IPS-20b (cell line): ENCODE data around the gene SLC12A9.
A peak's percentile ranks its signal among the peaks of the same experiment; 100 is the strongest.

Source experiments
- H3K27ac ChIP-seq: one replicate; pipeline ENCODE4 v1.5.1; 2013; ENCODE audit warnings: low read length
- H3K27me3 ChIP-seq: 2 replicates; pipeline ENCODE4 v1.6.1; 2013; ENCODE audit warnings: mild to moderate bottlenecking, low read length, inconsistent platforms; ENCODE audit not compliant: insufficient read depth
- H3K36me3 ChIP-seq: 2 replicates; pipeline ENCODE4 v1.6.1; 2013; ENCODE audit warnings: low read depth, mild to moderate bottlenecking, inconsistent platforms, low read length, moderate library complexity; ENCODE audit not compliant: insufficient read depth
- H3K4me1 ChIP-seq: 2 replicates; pipeline ENCODE4 v1.6.1; 2013; ENCODE audit warnings: mild to moderate bottlenecking, control low read depth, inconsistent platforms, low read length, moderate library complexity; ENCODE audit not compliant: insufficient read depth
- H3K4me3 ChIP-seq: 2 replicates; pipeline ENCODE4 v1.5.1; 2013; ENCODE audit warnings: mild to moderate bottlenecking, low read length, inconsistent platforms
- H3K9ac ChIP-seq: 2 replicates; pipeline ENCODE4 v1.6.1; 2013; ENCODE audit warnings: low read depth, mild to moderate bottlenecking, inconsistent platforms, low read length, moderate library complexity
- H3K9me3 ChIP-seq: 2 replicates; pipeline ENCODE4 v1.6.1; 2013; ENCODE audit warnings: mild to moderate bottlenecking, low read depth, low read length, inconsistent platforms; ENCODE audit not compliant: insufficient read depth

The SLC12A9 gene

GRCh38 chr7:100818366-100818765 is 34.1 kb upstream of the SLC12A9 start:
- no peak overlapping the region for H3K4me3 ChIP-seq
- H3K27me3 ChIP-seq, result no peaks in the 10 kb centered on the region
- H3K27ac ChIP-seq, result no peak overlapping the region
- peaks cover 98% of the 10 kb centered on the region for H3K36me3 ChIP-seq
- no peaks in the 10 kb centered on the region for H3K9me3 ChIP-seq
- no peak overlapping the region for H3K9ac ChIP-seq
- no peaks in the 10 kb centered on the region for H3K4me1 ChIP-seq

GRCh38 chr7:100818825-100819224 is 33.7 kb upstream of the SLC12A9 start:
- H3K9ac ChIP-seq, result no peak overlapping the region
- no peak overlapping the region for H3K4me3 ChIP-seq
- H3K27ac ChIP-seq, result no peak overlapping the region
- peaks cover 98% of the 10 kb centered on the region for H3K36me3 ChIP-seq
- no peaks in the 10 kb centered on the region for H3K9me3 ChIP-seq
- H3K4me1 ChIP-seq, result no peaks in the 10 kb centered on the region
- no peaks in the 10 kb centered on the region for H3K27me3 ChIP-seq

DNA sequence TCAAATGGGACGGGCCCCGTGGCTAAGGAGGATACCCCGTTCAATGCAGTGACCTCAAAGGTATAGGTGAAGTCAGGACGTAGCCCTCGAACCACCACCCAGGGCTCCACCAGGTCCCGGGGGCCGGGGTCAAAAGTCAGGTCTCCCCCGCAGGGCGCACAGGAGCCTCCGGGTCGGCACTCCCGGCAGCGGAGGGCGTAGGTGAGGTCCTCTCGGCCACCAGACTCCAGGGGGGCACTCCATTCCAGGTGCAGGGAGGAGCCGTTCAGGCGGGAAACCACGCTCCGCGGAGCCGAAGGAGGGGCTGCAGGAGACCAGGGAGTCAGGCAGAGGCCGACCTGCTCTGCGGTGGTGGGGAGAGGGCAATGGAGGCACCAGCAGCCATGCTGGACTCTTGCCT is 32.9 kb upstream of the SLC12A9 start:
- H3K27me3 ChIP-seq, result no peaks in the 10 kb centered on the region
- H3K4me1 ChIP-seq, result no peaks in the 10 kb centered on the region
- no peak overlapping the region for H3K9ac ChIP-seq
- H3K36me3 ChIP-seq, result peaks cover 98% of the 10 kb centered on the region
- H3K27ac ChIP-seq, result no peak overlapping the region
- H3K9me3 ChIP-seq, result no peaks in the 10 kb centered on the region
- no peak overlapping the region for H3K4me3 ChIP-seq

DNA sequence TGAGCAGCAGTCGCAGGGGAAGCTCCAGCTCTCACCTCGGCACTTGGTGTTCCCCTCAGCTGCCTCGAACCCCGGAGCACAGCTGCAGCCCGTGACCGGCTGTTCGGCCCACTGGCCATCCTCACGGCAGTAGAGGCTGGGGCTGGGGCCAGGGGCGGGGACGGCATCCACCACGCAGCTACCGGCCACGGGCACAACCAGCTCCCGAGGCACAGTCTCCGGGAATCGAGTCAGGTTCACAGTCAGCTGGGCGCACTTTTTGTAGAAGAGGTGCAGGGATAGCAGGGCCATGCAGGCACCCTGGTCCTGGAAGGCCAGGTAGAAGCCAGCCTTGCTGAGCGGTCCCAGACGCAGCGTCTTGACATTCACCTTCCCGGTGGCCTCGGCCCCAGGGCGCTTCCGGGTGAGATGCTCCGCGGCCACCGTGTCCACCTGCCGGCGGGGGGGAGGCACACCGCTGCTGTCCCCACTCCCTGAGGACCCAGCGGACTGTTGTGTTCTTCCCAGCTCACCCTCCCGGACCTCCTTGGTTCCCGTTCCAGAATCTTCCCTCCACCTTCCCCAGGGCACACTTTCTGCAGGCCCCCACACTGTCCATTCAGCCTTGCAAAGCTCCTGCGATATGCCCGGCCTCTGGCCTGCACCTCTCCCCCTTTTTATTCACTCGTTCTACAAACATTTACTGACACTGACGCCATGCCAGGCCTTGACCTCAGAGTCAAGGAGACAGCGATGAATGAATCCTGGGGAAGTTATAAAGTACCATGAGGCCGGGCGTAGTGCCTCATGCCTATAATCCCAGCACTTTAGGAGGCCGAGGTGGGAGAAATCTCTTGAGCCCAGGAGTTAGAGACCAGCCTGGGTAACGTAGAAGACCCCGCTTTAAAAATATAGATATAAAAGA is 30.0 kb upstream of the SLC12A9 start:
- no peak overlapping the region for H3K27ac ChIP-seq
- H3K4me1 ChIP-seq, result peaks cover 7% of the 10 kb centered on the region; the same call in 1 of the 2 replicates
- no peak overlapping the region for H3K9ac ChIP-seq
- H3K36me3 ChIP-seq, result peaks cover 71% of the 10 kb centered on the region
- no peaks in the 10 kb centered on the region for H3K9me3 ChIP-seq
- H3K27me3 ChIP-seq, result no peaks in the 10 kb centered on the region
- no peak overlapping the region for H3K4me3 ChIP-seq

DNA sequence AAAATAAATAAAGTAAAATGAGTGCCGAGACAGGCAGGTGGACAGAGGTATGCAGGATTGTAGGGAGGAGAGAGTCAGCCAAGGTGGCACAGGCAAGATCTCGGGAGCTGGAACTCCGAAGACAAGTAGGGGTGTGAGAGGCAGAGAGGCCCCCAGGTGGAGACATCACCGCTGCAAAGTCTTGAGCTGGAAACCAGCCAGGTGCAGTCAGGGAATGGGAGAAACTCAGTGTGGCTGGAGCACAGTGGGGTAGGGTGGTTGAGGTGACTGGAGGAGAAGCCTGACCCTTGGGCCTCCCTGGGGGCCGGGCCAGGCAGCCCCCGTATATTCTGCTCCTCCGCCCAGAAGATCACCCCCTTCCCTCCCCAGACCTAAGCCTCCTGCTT is 29.4 kb upstream of the SLC12A9 start:
- Histone ChIP-seq H3K27ac (no peak overlapping the region), H3K36me3 (peaks cover 65% of the 10 kb centered on the region), H3K4me1 (peaks cover 7% of the 10 kb centered on the region; the same call in 1 of the 2 replicates), H3K9me3 (no peaks in the 10 kb centered on the region), H3K9ac (no peak overlapping the region), H3K4me3 (no peak overlapping the region), H3K27me3 (no peaks in the 10 kb centered on the region)

DNA sequence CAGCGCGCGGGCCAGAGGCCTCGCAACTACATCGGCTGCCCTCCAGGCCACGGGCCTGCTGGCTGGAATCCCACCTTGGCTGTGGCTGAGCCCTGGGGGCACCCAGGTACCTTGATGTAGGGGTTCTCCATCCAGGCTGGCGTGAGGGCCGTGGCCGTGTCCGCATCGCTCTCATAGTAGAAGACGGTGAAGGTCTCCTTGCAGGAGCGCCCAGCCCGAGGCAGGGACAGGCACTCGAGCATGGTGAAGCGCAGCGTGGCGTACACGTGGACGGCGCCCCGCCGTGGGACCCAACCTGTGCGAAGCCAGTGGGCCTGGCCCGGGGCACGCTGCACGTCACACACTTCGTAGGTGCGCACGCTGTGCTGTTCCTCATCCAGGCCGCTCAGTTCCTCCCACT is 29.0 kb upstream of the SLC12A9 start:
- no peak overlapping the region for H3K27ac ChIP-seq
- H3K4me1 ChIP-seq, result peaks cover 7% of the 10 kb centered on the region; the same call in 1 of the 2 replicates
- H3K27me3 ChIP-seq, result no peaks in the 10 kb centered on the region
- H3K9ac ChIP-seq, result no peak overlapping the region
- no peak overlapping the region for H3K4me3 ChIP-seq
- H3K36me3 ChIP-seq, result peaks cover 61% of the 10 kb centered on the region
- H3K9me3 ChIP-seq, result no peaks in the 10 kb centered on the region

DNA sequence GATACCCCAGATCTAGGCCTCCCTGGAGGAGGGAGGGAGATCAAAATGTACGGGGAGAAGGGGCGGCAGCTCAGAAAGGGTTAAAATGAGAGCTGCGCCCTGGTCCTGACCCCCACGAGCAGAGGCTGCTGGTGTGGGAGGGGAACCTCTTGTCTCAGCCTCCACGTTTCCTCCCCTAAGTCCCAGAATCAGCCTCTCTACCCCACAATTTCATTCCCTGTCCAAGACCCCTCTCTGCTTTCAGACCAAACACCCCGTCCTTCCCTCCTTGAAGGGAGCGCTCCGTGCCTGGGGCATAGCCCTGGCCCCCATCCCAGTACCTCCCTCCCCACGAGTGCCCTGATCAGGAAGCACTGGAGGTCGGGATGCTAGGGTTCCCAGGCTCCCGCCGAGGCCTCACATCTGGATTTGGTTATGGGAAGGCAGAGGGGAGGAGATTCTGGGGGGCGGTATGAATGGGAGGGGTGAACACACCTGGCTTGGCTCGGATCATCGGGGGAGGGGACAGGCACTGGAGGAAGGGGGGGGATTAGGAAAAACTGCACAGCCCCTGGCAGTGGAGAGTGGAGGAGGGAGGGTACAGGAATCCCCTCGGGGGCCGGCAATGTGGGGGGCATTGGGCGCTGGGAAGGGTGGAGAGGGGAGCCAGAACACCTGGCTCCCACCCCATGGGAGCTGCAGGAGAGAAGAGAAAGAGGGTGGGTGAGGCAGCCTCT is 27.9 kb upstream of the SLC12A9 start:
- peaks cover 7% of the 10 kb centered on the region; the same call in 1 of the 2 replicates for H3K4me1 ChIP-seq
- H3K27me3 ChIP-seq, result no peaks in the 10 kb centered on the region
- peak overlapping the region; percentile 96 for H3K4me3 ChIP-seq
- H3K27ac ChIP-seq, result no peak overlapping the region
- H3K9ac ChIP-seq, result peak overlapping the region; percentile 94; the same call in 1 of the 2 replicates
- no peaks in the 10 kb centered on the region for H3K9me3 ChIP-seq
- H3K36me3 ChIP-seq, result peaks cover 50% of the 10 kb centered on the region

- H3K9ac ChIP-seq, result peak overlapping the region; percentile 94; the same call in 1 of the 2 replicates
- H3K36me3 ChIP-seq, result peaks cover 44% of the 10 kb centered on the region
- peaks cover 7% of the 10 kb centered on the region; the same call in 1 of the 2 replicates for H3K4me1 ChIP-seq
- no peak overlapping the region for H3K27ac ChIP-seq
- H3K4me3 ChIP-seq, result peak overlapping the region; percentile 96
- no peaks in the 10 kb centered on the region for H3K9me3 ChIP-seq
- H3K27me3 ChIP-seq, result no peaks in the 10 kb centered on the region
These were observed 27.3 kb upstream of the SLC12A9 start for GRCh38 chr7:100825215-100825671.

DNA sequence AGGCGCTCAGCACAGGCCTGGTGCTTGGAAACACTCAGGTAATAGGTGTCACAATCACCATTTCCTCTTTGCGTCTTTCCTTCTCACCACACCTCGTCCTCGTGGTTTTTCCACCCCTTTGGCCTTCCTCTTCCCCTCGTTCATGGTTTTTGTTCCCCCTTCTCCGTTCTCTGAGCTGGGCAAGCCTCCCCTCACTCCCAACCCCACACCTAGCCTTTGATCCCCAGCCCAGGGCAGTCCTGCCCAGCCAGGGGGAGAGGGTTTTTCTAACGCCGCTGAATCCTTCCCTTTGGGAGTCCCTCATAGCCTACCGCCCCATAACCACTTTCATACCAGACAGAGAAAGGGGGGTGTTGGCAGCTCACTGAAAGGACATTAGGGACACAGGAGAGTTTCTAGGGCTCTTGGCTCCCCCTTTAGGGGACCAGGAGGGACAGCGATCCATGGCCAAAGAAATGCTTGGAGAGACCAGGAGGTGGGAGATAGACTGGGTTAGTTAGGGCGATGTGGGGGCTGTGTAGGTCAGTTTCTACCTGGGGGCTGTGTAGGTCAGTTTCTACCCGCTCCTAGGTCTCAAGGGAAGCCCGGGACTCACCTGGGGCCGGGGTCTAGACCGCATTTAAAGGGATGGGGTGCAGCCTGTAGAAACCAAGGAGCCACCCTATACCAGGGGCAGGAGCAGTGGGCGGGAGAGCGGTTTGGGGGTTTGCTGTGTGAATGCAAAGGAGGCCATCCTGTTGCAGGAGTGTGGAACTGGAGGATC is 26.6 kb upstream of the SLC12A9 start:
- Histone ChIP-seq H3K27me3 (no peaks in the 10 kb centered on the region), H3K4me1 (peaks cover 7% of the 10 kb centered on the region; the same call in 1 of the 2 replicates), H3K27ac (peak overlapping the region; percentile 9), H3K9ac (peak overlapping the region; percentile 94), H3K36me3 (peaks cover 37% of the 10 kb centered on the region), H3K4me3 (peak overlapping the region; percentile 96), H3K9me3 (no peaks in the 10 kb centered on the region)

DNA sequence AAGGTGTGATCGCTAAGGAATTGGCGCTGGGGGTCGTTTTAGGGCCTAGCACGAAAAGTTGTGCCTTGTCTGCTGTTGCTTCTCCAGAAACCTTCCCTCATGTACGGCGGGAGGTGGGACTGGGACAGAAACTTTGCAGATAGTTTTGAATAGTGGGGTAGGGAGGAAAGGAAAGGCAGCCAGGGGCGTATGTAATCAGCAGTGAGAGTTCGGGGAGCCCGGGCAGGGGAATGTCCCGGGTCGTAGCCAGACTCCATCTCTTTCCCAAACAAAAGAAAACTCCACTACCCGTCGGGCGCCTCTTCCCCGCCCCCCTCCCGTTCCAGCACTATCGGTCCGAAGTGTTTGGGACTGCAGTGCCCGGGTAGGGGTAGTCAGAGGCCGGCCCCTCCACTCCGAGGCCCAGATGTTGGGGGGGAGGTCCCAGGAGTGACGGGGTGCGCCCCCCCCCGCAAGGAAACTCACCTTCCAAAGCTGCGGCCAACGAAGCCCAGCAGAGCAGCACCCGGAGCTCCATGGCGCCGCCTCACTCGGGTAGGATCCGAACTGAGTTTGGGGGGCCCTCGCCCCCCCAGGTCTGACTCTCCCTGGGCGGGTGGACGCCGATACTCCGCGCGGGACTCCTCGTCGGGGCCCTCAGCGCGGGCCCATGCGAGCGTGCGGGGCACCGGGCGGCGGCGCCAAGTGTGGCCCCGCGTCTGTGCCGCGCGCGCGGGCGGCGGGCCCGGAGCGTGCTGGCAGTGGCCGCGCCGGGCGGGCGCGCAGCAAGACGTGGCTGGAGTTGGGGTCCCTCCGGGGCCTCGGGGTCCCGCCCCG is 25.8 kb upstream of the SLC12A9 start:
- H3K9ac ChIP-seq, result peak overlapping the region; percentile 94
- H3K27ac ChIP-seq, result peak overlapping the region; percentile 9
- H3K4me1 ChIP-seq, result peaks cover 7% of the 10 kb centered on the region; the same call in 1 of the 2 replicates
- H3K4me3 ChIP-seq, result peak overlapping the region; percentile 96
- H3K36me3 ChIP-seq, result peaks cover 30% of the 10 kb centered on the region
- no peaks in the 10 kb centered on the region for H3K9me3 ChIP-seq
- H3K27me3 ChIP-seq, result no peaks in the 10 kb centered on the region
